ENCODE results near the gene ADISSP. TPM values are rescaled to one million over a fixed set of nuclear protein-coding genes. Genes with fewer than 3 reads are reported as not detected.
A peak's percentile ranks its signal among the peaks of the same experiment; 100 is the strongest.

ADISSP gene
- 42.8 and 66.6 TPM in 2 replicates for total RNA-seq (2014; rRNA removed; shearing (Covaris generic); ENCODE audit: low replicate concordance)

DNA sequence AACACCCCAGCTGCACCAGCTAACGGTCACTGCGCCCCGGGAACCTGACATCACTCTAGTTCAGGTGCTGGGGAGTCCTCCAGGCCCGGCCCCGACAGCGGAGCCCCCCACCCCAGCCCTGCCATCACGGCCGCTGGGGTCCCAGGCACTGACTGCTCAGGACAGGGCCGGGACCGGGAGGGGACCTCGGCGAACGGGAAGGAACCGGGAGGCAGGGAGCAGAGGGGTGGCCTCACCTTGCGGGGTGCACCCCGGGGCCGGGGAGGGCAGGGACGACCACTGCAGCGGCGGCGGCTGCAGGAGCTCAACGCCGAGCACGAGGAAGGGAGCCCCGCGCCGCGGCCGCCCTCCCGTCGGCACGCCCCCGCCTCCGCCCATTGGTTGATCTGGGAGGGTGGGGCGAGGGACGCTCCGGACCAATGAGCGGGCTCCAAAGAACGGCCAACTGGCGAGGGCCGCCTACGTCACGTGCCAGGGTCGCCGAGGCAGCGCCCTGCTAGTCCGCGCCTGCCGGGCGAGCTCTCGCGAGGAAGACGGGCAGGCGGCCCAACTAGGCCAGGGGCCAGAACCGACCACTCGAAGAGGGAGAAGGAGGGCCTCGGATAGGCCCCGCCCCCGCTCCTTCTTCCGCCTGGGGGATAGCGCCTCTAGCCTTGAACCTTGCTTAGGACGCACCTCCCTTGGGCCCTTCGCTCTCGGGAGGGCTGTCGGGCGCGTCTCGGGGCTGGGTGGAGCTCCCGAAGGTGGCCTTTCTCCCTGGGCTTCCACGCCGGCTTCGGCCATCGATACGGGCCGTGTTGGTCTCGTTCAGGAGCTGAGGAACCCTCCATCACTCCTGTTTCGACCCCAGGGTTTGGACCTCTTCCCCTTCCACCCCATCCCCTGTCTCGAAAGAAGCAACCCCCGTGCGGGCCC, at the start of gene ADISSP:
TSS of gene ADISSP (minus strand) at position 327 of the 915 bp plus-strand sequence. CDS start 7,653 bp downstream, outside the sequence.
- no peaks in the 10 kb centered on the region for H3K9me3 ChIP-seq
- peak within 1 kb of the TSS; percentile 77 for H3K4me3 ChIP-seq
- no peaks in the 10 kb centered on the region for H3K27me3 ChIP-seq
- no peaks in the 10 kb centered on the region for H3K36me3 ChIP-seq
- DNase-seq, result peak; percentile 98

DNA sequence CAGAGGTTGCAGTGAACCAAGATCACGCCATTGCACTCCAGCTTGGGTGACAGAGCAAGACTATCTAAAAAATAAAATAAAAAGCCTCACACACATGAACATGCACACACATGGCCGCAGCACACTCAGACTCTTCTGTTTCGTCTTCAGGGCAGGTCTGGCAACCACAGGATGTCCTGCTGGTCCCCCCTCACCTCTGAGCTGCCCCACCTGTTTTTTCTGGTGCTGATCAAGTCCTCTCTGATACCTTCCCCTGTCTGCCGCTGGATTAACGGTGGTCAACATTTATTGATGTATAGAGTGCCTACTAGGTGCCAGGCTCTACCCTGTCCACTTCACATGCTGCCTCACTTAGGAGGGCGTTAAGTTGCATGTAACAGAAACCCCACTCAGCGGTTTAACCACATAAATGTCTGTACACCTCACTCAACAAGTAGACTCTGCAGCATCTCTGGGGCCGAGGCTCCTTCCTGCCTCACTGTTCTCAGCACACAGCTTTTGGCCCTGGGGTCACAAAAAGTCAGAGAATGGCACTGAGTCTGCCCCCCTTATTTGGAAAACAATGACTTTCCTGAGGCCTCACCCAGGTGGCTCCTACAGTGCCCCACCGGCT, 48.3 kb upstream of the ADISSP start:
- DNase-seq, result no peak
- Histone ChIP-seq H3K27me3 (no peaks in the 10 kb centered on the region), H3K4me3 (no peak overlapping the region), H3K36me3 (no peaks in the 10 kb centered on the region), H3K9me3 (no peaks in the 10 kb centered on the region)

DNA sequence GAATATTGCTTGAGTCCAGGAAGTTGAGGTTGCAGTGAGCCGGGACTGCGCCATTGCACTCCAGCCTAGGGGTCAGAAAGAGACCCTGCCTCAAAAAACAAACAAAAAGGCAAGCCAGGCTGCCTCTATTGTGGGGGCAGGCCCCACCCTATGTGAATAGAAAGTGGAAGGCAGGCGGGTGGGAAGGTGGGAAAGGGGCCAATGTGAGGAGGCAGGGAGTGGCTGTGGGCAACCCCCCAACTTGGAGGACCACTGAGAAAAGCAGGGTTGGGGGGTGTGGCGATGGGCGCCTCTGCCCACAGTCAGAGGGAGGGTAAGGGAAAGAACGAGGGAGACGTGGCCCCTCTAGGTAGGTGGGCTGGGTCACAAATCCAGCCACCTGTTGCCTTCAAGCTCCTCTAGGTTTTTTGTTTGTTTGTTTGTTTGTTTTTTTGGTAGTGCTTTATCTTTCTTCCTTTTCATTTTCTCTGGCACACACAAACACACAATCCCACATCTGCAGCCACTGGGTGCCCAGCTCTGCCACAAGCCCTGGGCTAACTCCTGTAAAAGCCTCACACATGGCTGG, 47.5 kb upstream of the ADISSP start:
- no peaks in the 10 kb centered on the region for H3K27me3 ChIP-seq
- no peaks in the 10 kb centered on the region for H3K9me3 ChIP-seq
- no peaks in the 10 kb centered on the region for H3K36me3 ChIP-seq
- DNase-seq, result no peak
- H3K4me3 ChIP-seq, result no peak overlapping the region

DNA sequence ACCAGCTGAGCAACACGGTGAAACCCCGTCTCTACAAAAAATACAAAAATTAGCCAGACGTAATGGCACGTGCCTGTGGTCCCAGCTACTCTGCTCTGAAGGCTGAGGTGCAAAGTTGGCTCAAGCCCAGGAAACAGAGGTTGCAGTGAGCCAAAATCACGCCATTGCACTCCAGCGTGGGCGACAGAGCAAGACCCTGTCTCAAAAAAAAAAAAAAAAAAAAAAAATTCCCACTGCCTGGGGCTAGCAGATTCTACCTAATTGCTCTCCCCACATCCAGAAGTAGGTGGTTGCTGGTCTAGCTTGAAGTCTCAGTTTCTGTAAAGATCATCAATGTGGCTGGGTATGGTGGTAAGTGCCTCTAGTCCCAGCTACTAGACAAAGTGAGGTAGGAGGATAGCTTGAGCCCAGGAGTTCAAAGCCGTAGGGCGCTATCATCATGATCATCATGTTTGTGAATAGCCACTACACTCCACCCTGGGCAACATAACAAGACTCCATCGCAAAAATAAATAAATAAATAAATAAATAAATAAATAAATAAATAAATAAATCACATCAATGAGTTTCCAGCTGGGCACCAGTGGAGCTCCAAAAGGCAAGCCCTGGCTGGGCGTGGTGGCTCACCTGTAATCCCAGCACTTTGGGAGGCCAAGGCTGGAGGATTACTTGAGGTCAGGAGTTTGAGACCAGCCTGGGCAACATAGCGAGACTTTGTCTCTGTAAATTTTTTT, 46.5 kb upstream of the ADISSP start:
- Histone ChIP-seq H3K9me3 (no peaks in the 10 kb centered on the region), H3K36me3 (no peaks in the 10 kb centered on the region), H3K27me3 (no peaks in the 10 kb centered on the region), H3K4me3 (no peak overlapping the region)
- no peak for DNase-seq

DNA sequence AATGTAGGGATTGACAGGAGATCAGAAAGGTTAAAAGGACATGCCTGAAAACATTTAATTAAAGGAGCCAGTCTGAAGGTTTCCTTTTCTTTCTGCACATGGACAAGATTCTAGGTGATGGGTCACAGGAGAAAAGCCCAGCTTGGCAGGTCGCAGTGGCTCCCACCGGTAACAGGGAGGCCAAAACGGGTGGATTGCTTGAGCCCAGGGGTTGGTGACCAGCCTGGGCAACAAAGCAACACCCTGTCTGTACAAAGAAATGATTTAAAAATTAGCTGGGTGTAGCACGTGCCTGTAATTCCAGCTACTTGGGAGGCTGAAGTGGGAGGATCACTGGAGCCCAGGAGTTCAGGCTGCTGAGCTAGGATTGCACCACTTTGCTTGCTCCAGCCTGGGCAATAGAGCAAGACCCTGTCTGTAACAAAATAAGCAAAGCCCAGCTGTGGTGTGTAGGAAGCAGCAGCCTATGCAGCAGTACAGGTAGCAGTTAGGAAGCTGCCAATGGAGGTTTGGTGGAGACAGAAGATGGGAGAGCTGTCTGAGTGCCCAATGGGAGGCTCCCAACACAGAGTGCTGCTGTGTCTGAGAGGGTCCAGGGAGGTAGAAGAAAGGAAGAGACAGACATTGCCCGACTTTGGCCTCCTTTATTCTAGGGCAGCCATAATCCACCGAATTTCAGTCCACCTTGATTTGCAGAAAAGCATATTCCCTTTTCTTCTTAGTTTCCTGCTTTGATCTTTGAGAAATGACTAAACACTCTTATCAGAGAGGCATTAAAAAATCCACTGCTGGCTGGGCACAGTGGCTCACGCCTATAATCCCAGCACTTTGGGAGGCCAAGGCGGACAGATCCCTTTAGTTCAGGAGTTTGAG, 45.7 kb upstream of the ADISSP start:
- Histone ChIP-seq H3K4me3 (no peak overlapping the region), H3K9me3 (no peaks in the 10 kb centered on the region), H3K36me3 (no peaks in the 10 kb centered on the region), H3K27me3 (no peaks in the 10 kb centered on the region)
- no peak for DNase-seq

DNA sequence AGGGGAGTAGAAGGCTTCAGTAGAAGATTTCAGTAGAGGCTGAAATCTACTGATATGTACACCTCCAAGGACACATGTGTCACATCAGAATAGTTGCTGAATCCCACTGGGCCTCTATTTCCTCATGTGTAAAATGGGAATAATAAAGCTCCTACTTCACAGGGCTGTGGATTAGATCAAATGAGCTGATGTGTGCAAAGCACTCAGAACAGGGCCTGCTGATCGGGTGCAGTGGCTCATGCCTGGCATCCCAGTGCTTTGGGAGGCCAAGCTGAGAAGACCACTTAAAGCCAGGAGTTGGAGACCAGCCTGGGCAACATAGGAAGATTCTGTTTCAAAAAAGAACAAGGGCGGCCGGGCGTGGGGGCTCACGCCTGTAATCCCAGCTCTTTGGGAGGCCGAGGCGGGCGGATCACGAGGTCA, 44.7 kb upstream of the ADISSP start:
- no peak overlapping the region for H3K4me3 ChIP-seq
- no peaks in the 10 kb centered on the region for H3K27me3 ChIP-seq
- DNase-seq, result no peak
- H3K9me3 ChIP-seq, result no peaks in the 10 kb centered on the region
- no peaks in the 10 kb centered on the region for H3K36me3 ChIP-seq

DNA sequence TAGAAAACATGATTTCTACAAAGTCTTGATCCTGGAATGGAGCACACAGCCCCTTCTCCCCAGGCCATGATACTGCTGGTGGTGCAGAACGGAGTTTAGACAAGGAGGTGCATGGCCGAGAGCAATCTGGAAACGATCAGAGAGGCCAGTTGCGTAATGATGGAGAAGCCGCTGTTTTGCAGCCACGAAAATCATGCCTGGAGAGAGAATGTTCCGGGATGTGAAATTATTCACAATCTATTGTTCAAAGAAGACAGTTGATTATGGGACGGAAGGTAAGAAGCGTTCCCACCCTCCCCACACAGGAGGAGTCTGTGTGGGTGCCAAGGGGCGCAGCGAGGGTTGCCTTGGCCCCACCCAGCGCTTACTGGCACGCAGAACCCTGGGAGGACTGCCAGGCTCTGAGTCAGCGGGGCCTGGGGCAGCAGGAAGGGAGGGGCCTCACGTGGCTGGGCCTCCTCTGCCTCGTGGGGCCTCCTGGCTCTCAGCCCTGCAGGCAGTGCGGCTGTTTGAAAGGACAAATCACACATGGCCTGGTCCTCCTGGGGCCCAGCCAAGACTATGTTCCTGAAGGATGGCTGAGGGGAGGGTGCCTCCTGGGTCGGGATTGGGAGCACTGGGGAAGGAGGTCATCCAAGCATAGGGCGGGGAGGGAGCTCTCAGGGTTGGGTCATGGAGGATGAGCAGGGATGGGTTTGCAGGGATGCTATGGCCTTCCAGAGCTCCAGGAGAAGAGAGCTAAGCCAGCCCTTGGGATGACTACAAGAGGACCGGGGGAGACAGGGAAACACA, 44.1 kb upstream of the ADISSP start:
- peak; percentile 97 for DNase-seq
- no peaks in the 10 kb centered on the region for H3K36me3 ChIP-seq
- no peaks in the 10 kb centered on the region for H3K9me3 ChIP-seq
- no peaks in the 10 kb centered on the region for H3K27me3 ChIP-seq
- peak overlapping the region; percentile 36 for H3K4me3 ChIP-seq

DNA sequence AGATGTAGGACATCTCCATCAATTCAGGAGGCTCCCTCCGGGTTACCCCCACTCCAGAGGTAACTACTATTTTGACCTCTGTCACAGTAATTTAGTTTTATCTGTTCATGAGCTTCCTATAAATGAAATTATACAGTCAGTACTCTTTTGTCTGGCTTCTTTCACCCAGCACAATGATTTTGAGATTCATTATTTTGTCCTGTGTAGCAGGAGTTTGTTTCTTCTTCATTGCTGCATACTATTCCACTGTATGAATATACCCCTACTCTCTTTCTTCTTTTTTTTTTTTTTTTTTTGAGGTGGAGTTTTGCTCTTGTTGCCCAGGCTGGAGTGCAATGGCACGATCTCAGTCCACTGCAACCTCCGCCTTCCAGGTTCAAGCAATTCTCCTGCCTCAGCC, 41.0 kb upstream of the ADISSP start:
- Histone ChIP-seq H3K9me3 (no peaks in the 10 kb centered on the region), H3K36me3 (peaks cover 21% of the 10 kb centered on the region), H3K4me3 (0 out of 2 replicates have a peak overlapping the region, but pooled peaks have one; percentile 1)

DNA sequence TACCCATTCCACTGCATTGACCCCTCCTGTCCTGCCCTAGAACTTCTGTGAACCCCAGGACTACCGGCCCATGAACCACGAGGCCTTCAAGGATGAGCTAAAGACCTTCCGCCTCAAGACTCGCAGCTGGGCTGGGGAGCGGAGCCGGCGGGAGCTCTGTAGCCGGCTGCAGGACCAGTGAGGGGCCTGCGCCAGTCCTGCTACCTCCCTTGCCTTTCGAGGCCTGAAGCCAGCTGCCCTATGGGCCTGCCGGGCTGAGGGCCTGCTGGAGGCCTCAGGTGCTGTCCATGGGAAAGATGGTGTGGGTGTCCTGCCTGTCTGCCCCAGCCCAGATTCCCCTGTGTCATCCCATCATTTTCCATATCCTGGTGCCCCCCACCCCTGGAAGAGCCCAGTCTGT, 37.2 kb upstream of the ADISSP start:
- Histone ChIP-seq H3K36me3 (peaks cover 41% of the 10 kb centered on the region), H3K4me3 (no peak overlapping the region), H3K27me3 (no peaks in the 10 kb centered on the region), H3K9me3 (no peaks in the 10 kb centered on the region)
- DNase-seq, result no peak

More for the DNA sequence above, 41.0 kb upstream of the ADISSP start:
- no peak for DNase-seq
- no peaks in the 10 kb centered on the region for H3K27me3 ChIP-seq

DNA sequence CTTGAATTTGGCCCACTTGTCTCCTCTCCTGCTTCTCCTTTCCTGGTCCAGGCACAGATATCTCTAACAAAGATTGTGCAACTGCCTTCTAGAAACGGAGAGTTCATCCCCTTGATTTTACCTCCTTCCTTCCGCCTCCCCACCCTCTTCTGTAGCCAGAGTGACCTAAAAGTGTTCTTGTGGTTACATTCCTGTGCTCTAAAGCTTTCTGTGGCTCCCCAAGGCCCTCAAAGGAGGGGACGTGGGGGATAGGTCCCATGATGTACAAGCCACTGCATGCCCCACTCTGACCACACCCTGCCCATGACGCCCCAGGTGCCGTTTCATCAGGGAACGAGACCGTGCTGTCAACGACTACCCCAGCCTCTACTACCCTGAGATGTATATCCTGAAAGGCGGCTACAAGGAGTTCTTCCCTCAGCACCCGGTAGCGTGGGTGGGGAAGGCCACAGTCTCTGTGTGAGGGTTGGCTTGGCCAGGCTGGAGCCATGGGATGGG, 36.8 kb upstream of the ADISSP start:
- Histone ChIP-seq H3K36me3 (peaks cover 41% of the 10 kb centered on the region), H3K27me3 (no peaks in the 10 kb centered on the region), H3K4me3 (no peak overlapping the region)

DNA sequence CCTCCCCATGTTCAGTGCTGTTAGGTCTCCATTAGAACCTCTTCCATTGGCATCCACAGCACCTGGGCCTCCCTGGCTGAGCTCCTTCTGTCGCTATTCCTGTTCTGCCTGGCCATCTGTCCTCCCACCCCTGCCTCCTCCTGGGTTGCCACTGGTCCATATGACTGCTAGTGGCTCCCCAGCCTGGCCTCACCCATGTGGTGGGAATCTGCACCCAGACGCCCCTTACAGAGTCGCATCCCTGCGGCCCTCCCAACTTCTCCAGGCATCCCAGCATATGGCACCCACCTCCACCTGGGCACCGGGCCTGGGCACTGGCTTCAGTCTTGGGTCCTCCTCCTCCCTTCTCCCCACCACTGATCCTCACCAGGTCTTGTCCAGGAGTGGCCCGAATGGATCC, 36.3 kb upstream of the ADISSP start:
- Histone ChIP-seq H3K36me3 (peaks cover 46% of the 10 kb centered on the region), H3K27me3 (no peaks in the 10 kb centered on the region), H3K4me3 (no peak overlapping the region), H3K9me3 (no peaks in the 10 kb centered on the region)
- DNase-seq, result no peak

More for the DNA sequence above, 36.8 kb upstream of the ADISSP start:
- H3K9me3 ChIP-seq, result no peaks in the 10 kb centered on the region
- DNase-seq, result no peak

DNA sequence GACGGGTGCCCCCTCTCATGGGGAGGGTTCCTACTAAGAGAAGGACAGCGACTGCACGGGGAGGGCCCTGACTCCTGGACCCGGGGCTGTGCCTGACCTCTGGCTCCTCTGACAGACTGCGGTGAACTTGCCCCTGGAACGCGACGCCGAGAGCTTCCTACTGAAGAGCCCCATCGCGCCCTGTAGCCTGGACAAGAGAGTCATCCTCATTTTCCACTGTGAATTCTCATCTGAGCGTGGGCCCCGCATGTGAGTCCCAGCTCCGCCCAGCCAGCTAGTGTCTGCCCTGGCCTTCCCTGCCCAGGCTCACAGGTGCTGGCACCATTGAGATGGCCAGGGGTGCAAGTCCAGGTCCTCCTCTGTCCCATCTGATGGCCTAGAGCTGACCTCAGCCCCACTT, 35.7 kb upstream of the ADISSP start:
- no peak for DNase-seq
- Histone ChIP-seq H3K4me3 (no peak overlapping the region), H3K9me3 (no peaks in the 10 kb centered on the region), H3K36me3 (peaks cover 51% of the 10 kb centered on the region), H3K27me3 (no peaks in the 10 kb centered on the region)

DNA sequence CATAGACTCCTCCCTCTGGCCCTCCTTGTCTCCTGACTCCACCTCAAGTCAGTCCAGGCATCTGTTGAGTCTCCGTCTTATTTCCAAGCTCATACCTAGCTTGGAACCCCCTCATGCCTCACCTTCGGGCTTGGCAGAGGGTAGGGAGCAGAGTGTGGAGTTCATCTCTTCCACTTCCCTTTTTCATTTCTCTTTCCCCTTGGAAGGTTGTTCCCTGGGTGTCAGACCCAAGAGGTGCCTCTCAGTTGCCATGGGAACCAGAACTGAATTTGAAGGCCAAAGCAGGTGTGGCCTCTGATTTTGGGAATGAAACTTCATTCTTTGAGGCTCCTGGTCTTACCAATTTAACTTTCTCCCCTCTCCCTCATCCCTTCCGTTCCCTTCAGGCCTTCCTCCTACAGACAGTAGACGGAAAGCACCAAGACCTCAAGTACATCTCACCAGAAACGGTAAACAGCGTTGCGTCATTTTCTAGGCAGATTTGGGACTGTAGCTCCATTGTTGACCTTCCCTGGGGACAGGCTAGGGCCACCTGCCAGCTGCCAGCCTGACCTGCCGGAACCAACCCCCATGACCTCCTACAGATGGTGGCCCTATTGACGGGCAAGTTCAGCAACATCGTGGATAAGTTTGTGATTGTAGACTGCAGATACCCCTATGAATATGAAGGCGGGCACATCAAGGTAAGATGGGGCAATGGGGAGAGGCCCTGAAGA, 35.1 kb upstream of the ADISSP start:
- peaks cover 53% of the 10 kb centered on the region for H3K36me3 ChIP-seq

DNA sequence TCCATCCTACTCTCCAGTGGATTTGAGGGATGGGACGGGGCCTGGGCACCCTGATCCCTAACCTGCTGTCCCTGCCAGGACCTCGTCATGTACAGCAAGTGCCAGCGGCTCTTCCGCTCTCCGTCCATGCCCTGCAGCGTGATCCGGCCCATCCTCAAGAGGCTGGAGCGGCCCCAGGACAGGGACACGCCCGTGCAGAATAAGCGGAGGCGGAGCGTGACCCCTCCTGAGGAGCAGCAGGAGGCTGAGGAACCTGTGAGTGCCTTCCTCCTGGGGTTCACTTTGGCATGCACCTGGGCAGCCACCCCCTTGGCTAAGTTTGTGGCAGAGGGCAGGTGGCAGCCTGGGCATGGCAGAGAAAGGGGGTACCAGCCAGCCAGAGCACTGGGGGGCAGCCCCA, 34.3 kb upstream of the ADISSP start:
- H3K4me3 ChIP-seq, result no peak overlapping the region
- no peak for DNase-seq
- H3K9me3 ChIP-seq, result no peaks in the 10 kb centered on the region
- H3K36me3 ChIP-seq, result peaks cover 56% of the 10 kb centered on the region
- H3K27me3 ChIP-seq, result no peaks in the 10 kb centered on the region

More for the DNA sequence above, 35.1 kb upstream of the ADISSP start:
- DNase-seq, result no peak
- Histone ChIP-seq H3K27me3 (no peaks in the 10 kb centered on the region), H3K9me3 (no peaks in the 10 kb centered on the region), H3K4me3 (no peak overlapping the region)

All from MG63 (cell line).